HG02970 (cell line): ENCODE measurements around the gene NLRP12.
A peak's percentile ranks its signal among the peaks of the same experiment; 100 is the strongest.
"Not testable (repeated sequence)": the region's sequence is repeated elsewhere in the genome, so short reads cannot be mapped to it uniquely, and the experiment has no call there.

Experiments
- ATAC-seq: cut with Tn5 transposase; IDR thresholded peaks from one replicate; pipeline ENCODE4 v1.9.1; 2021; ENCODE audit warnings: mild to moderate bottlenecking, moderate library complexity, moderate number of reproducible peaks; ENCODE audit not compliant: unreplicated experiment, low FRiP score

Gene NLRP12

GRCh38 chr19:53824134-53824611 lies at the start of gene NLRP12:
Gene NLRP12 (minus strand): TSS chr19:53824314. CDS start chr19:53824174, 140 bp downstream.
- ATAC-seq = no peak

- no peak for ATAC-seq
Measured at GRCh38 chr19:53872762-53873161, 48.6 kb upstream of the NLRP12 start.

GRCh38 chr19:53871454-53871853 lies 47.3 kb upstream of the NLRP12 start:
- ATAC-seq = no peak

- no peak for ATAC-seq
Measured at GRCh38 chr19:53870485-53870844, 46.4 kb upstream of the NLRP12 start.

- not testable (repeated sequence) for ATAC-seq
Measured at GRCh38 chr19:53869805-53870484, 45.8 kb upstream of the NLRP12 start.

GRCh38 chr19:53868892-53869804 lies 45.0 kb upstream of the NLRP12 start:
- no peak for ATAC-seq

- ATAC-seq = no peak
Measured at GRCh38 chr19:53868091-53868891, 44.2 kb upstream of the NLRP12 start.

- ATAC-seq = peak; percentile 73
Measured at GRCh38 chr19:53867225-53868090, 43.3 kb upstream of the NLRP12 start, which contains the start of gene MYADM. Gene MYADM (plus strand): TSS chr19:53867883. CDS start chr19:53873530, 5,647 bp downstream.

- ATAC-seq = no peak
Measured at GRCh38 chr19:53866865-53867224, 42.7 kb upstream of the NLRP12 start.

- no peak for ATAC-seq
Measured at GRCh38 chr19:53865918-53866864, 42.1 kb upstream of the NLRP12 start.

GRCh38 chr19:53865523-53865917 lies 41.4 kb upstream of the NLRP12 start:
- ATAC-seq = no peak

- ATAC-seq = no peak
Measured at GRCh38 chr19:53864308-53864836, 40.3 kb upstream of the NLRP12 start.

- no peak for ATAC-seq
Measured at GRCh38 chr19:53853707-53854106, 29.6 kb upstream of the NLRP12 start.

GRCh38 chr19:53849237-53849676 lies 25.1 kb upstream of the NLRP12 start:
- no peak for ATAC-seq

GRCh38 chr19:53847555-53847954 lies 23.4 kb upstream of the NLRP12 start:
- ATAC-seq = no peak

- ATAC-seq = no peak
Measured at GRCh38 chr19:53844849-53845246, 20.7 kb upstream of the NLRP12 start.

GRCh38 chr19:53840914-53841313 lies 16.8 kb upstream of the NLRP12 start:
- not testable (repeated sequence) for ATAC-seq

GRCh38 chr19:53840241-53840640 lies 16.1 kb upstream of the NLRP12 start:
- not testable (repeated sequence) for ATAC-seq
